SU-DHL-6 (cell line): ENCODE measurements around the gene NDUFV1.

ENCODE experiments used
- CTCF ChIP-seq: fragments of 200-600 bp; sonication (generic); IDR thresholded peaks from one replicate; pipeline ENCODE4 v1.5.1; 2017; ENCODE audit warnings: antibody characterized with exemption, mild to moderate bottlenecking, low read length, moderate library complexity; ENCODE audit not compliant: insufficient read depth, poor library complexity, severe bottlenecking
- EZH2phosphoT487 ChIP-seq: fragments of 200-600 bp; sonication (generic), shearing (Covaris generic); conservative IDR thresholded peaks from 2 replicates; pipeline ENCODE4 v1.6.1; 2018; ENCODE audit warnings: mild to moderate bottlenecking, antibody characterized with exemption, low read length, moderate library complexity, mixed read lengths

DNA sequence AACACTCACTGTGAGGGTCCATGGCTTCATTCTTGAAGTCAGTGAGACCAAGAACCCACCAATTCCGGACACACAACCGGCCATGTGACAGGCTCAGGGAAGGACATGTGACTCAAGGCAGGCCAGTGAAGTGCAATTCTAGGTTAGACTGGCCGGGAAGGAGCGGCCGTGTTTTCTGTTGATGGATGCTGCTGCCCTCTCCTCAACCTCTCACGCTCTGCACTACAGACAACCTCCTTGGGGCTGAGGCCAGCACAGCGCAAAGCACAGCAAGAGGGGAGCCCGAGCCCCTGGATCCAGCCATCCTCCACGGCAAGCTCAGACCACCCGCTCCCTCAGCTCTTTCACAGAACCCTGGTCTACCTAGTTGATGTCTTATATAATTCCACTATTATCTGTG is 20.2 kb downstream of the NDUFV1 start:
- TF ChIP-seq CTCF = no peak
- no peak for TF ChIP-seq EZH2phosphoT487
